ENCODE data around the gene PRAMEF12. TPM values are rescaled to one million over a fixed set of nuclear protein-coding genes. Genes with fewer than 3 reads are reported as not detected.

PRAMEF12 gene
- total RNA-seq, 1 experiment from 2014 or later: not detected

DNA sequence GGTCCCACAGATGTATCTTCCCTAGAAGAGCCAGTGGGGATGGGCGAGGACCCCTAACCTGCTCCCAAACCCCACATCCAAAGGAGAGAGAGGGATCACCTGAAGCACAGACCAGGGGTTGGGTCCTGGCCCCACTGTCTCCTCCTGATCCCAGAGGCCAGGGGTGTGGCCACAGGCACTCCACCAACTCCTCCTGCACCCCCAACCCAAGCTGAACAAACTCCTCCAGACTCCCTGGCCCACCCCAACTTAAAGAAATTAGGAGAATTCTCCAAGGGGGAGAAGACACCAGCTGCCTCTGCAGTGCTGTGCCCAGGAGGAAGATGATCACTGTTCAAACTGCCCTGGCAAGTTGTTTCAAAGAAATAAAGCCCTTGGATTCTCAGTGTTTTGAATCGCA lies 4.5 kb upstream of the PRAMEF12 start (continued):
- TF ChIP-seq, protein P1, sequence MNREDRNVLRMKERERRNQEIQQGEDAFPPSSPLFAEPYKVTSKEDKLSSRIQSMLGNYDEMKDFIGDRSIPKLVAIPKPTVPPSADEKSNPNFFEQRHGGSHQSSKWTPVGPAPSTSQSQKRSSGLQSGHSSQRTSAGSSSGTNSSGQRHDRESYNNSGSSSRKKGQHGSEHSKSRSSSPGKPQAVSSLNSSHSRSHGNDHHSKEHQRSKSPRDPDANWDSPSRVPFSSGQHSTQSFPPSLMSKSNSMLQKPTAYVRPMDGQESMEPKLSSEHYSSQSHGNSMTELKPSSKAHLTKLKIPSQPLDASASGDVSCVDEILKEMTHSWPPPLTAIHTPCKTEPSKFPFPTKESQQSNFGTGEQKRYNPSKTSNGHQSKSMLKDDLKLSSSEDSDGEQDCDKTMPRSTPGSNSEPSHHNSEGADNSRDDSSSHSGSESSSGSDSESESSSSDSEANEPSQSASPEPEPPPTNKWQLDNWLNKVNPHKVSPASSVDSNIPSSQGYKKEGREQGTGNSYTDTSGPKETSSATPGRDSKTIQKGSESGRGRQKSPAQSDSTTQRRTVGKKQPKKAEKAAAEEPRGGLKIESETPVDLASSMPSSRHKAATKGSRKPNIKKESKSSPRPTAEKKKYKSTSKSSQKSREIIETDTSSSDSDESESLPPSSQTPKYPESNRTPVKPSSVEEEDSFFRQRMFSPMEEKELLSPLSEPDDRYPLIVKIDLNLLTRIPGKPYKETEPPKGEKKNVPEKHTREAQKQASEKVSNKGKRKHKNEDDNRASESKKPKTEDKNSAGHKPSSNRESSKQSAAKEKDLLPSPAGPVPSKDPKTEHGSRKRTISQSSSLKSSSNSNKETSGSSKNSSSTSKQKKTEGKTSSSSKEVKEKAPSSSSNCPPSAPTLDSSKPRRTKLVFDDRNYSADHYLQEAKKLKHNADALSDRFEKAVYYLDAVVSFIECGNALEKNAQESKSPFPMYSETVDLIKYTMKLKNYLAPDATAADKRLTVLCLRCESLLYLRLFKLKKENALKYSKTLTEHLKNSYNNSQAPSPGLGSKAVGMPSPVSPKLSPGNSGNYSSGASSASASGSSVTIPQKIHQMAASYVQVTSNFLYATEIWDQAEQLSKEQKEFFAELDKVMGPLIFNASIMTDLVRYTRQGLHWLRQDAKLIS (CRISPR knock-in tag; IDR thresholded peaks at IDR 0.05; ENCODE audit: borderline replicate concordance): no peak

DNA sequence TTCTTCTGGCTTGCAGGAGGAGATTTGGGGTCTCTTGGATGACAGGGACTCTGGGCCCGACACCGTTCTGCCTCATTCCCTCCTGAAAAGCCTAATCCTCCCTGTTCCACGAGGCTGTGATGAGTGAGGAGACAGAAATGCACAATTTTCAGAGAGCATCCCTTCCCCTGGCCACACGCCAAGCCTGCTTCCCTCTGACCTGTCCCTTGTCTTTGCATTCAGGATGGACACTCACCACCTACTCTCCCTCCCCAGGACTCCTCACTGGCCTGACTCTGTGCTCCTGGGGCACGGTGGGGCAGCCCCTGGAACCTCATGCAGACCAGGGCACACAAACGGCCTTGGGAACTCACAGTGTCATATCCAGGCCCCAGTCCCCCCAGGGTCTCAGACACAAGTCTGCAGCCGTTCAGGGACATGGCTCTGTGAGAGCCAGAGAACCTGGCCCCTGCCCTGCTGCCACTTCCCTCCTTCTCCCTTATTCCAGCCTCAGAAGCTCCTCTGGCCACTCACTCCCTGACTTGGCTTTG lies 3.5 kb upstream of the PRAMEF12 start:
- POLR2A ChIA-PET: no interaction called here
- ATAC-seq (no peak), DNase-seq (ENCODE audit: low spot score) (no peak)
- Mint-ChIP-seq H3K36me3 (no peaks in the 10 kb centered on the region), H3K27ac (no peak overlapping the region), H3K9me3 (peaks cover 7% of the 10 kb centered on the region; the same call in 1 of the 2 replicates), H3K27me3 (ENCODE audit: low read depth) (peaks cover 10% of the 10 kb centered on the region), H3K4me1 (no peaks in the 10 kb centered on the region), H3K4me3 (no peak overlapping the region)
- CTCF ChIA-PET: interaction anchor here (1.2 kb wide), 1 partner anchor 10 kb away, joined by 7 read pairs; no protein-coding TSS in a partner anchor
- TF ChIP-seq, protein P2, sequence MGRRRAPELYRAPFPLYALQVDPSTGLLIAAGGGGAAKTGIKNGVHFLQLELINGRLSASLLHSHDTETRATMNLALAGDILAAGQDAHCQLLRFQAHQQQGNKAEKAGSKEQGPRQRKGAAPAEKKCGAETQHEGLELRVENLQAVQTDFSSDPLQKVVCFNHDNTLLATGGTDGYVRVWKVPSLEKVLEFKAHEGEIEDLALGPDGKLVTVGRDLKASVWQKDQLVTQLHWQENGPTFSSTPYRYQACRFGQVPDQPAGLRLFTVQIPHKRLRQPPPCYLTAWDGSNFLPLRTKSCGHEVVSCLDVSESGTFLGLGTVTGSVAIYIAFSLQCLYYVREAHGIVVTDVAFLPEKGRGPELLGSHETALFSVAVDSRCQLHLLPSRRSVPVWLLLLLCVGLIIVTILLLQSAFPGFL (CRISPR knock-in tag; IDR thresholded peaks at IDR 0.05; ENCODE audit: borderline replicate concordance): no peak
- TF ChIP-seq SMAD4 (CRISPR knock-in tag; IDR thresholded peaks at IDR 0.05) (no peak), ZNF396 (CRISPR knock-in tag; IDR thresholded peaks at IDR 0.05; ENCODE audit: borderline replicate concordance) (no peak), ZNF219 (CRISPR knock-in tag; IDR thresholded peaks at IDR 0.05; ENCODE audit: borderline replicate concordance) (no peak), RORB (CRISPR knock-in tag; IDR thresholded peaks at IDR 0.05) (no peak)
- TF ChIP-seq, protein P3, sequence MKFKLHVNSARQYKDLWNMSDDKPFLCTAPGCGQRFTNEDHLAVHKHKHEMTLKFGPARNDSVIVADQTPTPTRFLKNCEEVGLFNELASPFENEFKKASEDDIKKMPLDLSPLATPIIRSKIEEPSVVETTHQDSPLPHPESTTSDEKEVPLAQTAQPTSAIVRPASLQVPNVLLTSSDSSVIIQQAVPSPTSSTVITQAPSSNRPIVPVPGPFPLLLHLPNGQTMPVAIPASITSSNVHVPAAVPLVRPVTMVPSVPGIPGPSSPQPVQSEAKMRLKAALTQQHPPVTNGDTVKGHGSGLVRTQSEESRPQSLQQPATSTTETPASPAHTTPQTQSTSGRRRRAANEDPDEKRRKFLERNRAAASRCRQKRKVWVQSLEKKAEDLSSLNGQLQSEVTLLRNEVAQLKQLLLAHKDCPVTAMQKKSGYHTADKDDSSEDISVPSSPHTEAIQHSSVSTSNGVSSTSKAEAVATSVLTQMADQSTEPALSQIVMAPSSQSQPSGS (CRISPR knock-in tag; IDR thresholded peaks at IDR 0.05; ENCODE audit: borderline replicate concordance, low read depth): no peak
- TF ChIP-seq, protein P4, sequence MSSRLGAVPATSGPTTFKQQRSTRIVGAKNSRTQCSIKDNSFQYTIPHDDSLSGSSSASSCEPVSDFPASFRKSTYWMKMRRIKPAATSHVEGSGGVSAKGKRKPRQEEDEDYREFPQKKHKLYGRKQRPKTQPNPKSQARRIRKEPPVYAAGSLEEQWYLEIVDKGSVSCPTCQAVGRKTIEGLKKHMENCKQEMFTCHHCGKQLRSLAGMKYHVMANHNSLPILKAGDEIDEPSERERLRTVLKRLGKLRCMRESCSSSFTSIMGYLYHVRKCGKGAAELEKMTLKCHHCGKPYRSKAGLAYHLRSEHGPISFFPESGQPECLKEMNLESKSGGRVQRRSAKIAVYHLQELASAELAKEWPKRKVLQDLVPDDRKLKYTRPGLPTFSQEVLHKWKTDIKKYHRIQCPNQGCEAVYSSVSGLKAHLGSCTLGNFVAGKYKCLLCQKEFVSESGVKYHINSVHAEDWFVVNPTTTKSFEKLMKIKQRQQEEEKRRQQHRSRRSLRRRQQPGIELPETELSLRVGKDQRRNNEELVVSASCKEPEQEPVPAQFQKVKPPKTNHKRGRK (CRISPR knock-in tag; IDR thresholded peaks at IDR 0.05; ENCODE audit: borderline replicate concordance): no peak
- TF ChIP-seq, protein P5, sequence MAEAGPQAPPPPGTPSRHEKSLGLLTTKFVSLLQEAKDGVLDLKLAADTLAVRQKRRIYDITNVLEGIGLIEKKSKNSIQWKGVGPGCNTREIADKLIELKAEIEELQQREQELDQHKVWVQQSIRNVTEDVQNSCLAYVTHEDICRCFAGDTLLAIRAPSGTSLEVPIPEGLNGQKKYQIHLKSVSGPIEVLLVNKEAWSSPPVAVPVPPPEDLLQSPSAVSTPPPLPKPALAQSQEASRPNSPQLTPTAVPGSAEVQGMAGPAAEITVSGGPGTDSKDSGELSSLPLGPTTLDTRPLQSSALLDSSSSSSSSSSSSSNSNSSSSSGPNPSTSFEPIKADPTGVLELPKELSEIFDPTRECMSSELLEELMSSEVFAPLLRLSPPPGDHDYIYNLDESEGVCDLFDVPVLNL (CRISPR knock-in tag; IDR thresholded peaks at IDR 0.05; ENCODE audit: borderline replicate concordance, low read depth): no peak

DNA sequence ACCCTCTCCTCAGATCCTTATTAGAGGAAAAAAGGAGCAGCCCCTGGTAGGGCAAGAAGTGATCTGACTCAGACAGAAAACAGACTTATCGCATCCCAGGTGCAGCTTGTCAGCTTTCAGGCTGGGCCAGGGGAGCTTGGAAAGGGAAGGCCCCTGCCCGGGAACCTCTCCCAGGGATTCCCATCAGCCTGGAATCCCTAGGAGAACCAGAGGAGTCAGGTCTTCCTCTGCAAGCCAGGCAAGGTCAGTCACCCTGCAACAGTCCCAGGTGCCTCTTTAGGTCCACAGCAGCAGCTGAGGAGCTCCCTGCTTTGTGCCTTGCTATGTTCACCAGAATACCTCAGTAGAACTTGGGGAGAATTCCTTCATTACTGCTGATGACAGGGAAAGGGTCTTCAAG lies 2.9 kb upstream of the PRAMEF12 start:
- peaks cover 10% of the 10 kb centered on the region for H3K27me3 Mint-ChIP-seq (ENCODE audit: low read depth)
- ATAC-seq (no peak), DNase-seq (ENCODE audit: low spot score) (no peak)
- H3K36me3 Mint-ChIP-seq: no peaks in the 10 kb centered on the region
- H3K4me1 Mint-ChIP-seq: no peaks in the 10 kb centered on the region
- H3K9me3 Mint-ChIP-seq: peaks cover 7% of the 10 kb centered on the region; the same call in 1 of the 2 replicates
- CTCF ChIA-PET: interaction anchor here (1.2 kb wide), 1 partner anchor 10 kb away, joined by 7 read pairs; no protein-coding TSS in a partner anchor
- no peak overlapping the region for H3K27ac Mint-ChIP-seq
- H3K4me3 Mint-ChIP-seq: no peak overlapping the region
- POLR2A ChIA-PET: no interaction called here
- no peak for TF ChIP-seq CREB1 (CRISPR knock-in tag; IDR thresholded peaks at IDR 0.05)
- TF ChIP-seq, protein P6, sequence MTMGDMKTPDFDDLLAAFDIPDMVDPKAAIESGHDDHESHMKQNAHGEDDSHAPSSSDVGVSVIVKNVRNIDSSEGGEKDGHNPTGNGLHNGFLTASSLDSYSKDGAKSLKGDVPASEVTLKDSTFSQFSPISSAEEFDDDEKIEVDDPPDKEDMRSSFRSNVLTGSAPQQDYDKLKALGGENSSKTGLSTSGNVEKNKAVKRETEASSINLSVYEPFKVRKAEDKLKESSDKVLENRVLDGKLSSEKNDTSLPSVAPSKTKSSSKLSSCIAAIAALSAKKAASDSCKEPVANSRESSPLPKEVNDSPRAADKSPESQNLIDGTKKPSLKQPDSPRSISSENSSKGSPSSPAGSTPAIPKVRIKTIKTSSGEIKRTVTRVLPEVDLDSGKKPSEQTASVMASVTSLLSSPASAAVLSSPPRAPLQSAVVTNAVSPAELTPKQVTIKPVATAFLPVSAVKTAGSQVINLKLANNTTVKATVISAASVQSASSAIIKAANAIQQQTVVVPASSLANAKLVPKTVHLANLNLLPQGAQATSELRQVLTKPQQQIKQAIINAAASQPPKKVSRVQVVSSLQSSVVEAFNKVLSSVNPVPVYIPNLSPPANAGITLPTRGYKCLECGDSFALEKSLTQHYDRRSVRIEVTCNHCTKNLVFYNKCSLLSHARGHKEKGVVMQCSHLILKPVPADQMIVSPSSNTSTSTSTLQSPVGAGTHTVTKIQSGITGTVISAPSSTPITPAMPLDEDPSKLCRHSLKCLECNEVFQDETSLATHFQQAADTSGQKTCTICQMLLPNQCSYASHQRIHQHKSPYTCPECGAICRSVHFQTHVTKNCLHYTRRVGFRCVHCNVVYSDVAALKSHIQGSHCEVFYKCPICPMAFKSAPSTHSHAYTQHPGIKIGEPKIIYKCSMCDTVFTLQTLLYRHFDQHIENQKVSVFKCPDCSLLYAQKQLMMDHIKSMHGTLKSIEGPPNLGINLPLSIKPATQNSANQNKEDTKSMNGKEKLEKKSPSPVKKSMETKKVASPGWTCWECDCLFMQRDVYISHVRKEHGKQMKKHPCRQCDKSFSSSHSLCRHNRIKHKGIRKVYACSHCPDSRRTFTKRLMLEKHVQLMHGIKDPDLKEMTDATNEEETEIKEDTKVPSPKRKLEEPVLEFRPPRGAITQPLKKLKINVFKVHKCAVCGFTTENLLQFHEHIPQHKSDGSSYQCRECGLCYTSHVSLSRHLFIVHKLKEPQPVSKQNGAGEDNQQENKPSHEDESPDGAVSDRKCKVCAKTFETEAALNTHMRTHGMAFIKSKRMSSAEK (CRISPR knock-in tag; IDR thresholded peaks at IDR 0.05; ENCODE audit: borderline replicate concordance): no peak
- TF ChIP-seq, protein P7, sequence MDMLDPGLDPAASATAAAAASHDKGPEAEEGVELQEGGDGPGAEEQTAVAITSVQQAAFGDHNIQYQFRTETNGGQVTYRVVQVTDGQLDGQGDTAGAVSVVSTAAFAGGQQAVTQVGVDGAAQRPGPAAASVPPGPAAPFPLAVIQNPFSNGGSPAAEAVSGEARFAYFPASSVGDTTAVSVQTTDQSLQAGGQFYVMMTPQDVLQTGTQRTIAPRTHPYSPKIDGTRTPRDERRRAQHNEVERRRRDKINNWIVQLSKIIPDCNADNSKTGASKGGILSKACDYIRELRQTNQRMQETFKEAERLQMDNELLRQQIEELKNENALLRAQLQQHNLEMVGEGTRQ (CRISPR knock-in tag; IDR thresholded peaks at IDR 0.05): no peak
- TF ChIP-seq, protein P8, sequence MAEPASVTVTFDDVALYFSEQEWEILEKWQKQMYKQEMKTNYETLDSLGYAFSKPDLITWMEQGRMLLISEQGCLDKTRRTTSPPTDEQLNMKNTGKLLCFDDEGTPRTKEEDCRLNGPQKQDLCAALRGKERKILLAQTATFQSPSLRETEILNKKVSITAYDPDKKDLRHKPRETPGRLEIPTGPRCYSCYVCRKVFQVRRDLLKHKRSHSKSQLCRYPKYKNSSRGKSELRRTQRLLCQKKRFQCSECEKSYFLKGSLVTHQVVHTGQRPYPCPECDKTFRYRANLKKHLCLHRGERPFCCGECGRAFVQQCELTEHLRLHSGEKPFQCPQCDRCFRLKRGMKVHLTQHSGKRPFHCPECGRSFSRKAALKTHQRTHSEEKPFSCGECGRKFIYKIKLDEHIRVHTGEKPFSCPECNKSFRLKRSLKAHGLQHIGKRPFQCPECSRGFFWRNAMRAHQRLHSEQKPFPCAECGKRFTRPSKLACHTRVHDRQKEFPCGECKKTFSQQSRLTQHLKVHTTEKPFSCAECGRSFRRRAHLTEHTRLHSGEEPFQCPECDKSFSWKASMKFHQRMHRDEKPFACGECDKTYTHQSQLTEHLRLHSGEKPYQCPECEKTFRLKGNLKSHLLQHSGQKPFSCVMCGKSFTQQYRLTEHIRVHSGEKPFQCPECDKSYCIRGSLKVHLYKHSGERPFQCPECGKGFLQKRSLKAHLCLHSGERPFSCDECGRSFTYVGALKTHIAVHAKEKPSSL (CRISPR knock-in tag; conservative IDR thresholded peaks at IDR 0.05): no peak

All from WTC11 (cell line).